NB4 (cell line): ENCODE data around the gene CWC25.

Experiments used
- DNase-seq: peaks from one replicate; pipeline ENCODE4 v3.0.0; 2010; ENCODE audit warnings: low read depth
- H3K4me3 ChIP-seq: one replicate; pipeline ENCODE4 v1.5.1; 2011; ENCODE audit warnings: mild to moderate bottlenecking, low read depth, low read length, moderate library complexity
- MYC ChIP-seq: IDR thresholded peaks from 2 replicates; pipeline ENCODE4 v1.6.1; 2011; ENCODE audit warnings: low read depth, low read length
- POLR2A ChIP-seq: IDR thresholded peaks from 2 replicates; pipeline ENCODE4 v1.6.1; 2011; ENCODE audit warnings: mild to moderate bottlenecking; ENCODE audit not compliant: insufficient read length; ENCODE audit errors: extremely low read depth
- TF ChIP-seq, protein P1 (sequence below): IDR thresholded peaks from one replicate; pipeline ENCODE4 v1.5.1; 2012; ENCODE audit warnings: low read depth, low read length
- TF ChIP-seq, protein P2 (sequence below): IDR thresholded peaks from 2 replicates; pipeline ENCODE4 v1.6.1; 2011; ENCODE audit warnings: low read depth, low read length

Gene CWC25

DNA sequence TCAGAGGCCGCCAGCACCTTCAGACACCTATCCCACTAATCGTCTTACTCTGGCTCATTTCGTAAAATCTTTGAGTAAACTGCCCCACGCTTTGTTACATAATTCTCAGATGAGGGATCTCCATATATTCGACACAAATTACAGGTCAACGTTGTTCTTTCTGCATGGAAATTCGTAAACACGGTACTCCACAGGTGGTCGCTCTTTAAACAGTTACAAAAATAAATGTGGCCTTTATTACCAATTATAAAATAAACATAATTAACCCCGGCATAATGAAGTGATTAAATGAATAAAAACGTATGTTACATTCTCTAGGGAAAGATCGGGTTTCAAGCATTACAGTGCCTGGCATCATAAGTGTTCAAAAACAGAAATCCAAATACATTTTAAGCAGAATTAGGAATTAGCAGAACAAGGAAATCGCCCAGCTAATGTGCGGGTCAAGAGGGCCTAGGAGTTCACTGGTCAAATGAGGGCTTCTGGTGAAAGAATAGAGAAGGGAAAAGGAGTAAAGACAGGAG is 24.8 kb downstream of the CWC25 start:
- DNase-seq = no peak
- TF ChIP-seq, protein P1, sequence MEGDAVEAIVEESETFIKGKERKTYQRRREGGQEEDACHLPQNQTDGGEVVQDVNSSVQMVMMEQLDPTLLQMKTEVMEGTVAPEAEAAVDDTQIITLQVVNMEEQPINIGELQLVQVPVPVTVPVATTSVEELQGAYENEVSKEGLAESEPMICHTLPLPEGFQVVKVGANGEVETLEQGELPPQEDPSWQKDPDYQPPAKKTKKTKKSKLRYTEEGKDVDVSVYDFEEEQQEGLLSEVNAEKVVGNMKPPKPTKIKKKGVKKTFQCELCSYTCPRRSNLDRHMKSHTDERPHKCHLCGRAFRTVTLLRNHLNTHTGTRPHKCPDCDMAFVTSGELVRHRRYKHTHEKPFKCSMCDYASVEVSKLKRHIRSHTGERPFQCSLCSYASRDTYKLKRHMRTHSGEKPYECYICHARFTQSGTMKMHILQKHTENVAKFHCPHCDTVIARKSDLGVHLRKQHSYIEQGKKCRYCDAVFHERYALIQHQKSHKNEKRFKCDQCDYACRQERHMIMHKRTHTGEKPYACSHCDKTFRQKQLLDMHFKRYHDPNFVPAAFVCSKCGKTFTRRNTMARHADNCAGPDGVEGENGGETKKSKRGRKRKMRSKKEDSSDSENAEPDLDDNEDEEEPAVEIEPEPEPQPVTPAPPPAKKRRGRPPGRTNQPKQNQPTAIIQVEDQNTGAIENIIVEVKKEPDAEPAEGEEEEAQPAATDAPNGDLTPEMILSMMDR = no peak
- TF ChIP-seq, protein P2, sequence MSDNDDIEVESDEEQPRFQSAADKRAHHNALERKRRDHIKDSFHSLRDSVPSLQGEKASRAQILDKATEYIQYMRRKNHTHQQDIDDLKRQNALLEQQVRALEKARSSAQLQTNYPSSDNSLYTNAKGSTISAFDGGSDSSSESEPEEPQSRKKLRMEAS = peak; percentile 0; the same call in 1 of the 2 replicates
- H3K4me3 ChIP-seq = peak overlapping the region; percentile 58

DNA sequence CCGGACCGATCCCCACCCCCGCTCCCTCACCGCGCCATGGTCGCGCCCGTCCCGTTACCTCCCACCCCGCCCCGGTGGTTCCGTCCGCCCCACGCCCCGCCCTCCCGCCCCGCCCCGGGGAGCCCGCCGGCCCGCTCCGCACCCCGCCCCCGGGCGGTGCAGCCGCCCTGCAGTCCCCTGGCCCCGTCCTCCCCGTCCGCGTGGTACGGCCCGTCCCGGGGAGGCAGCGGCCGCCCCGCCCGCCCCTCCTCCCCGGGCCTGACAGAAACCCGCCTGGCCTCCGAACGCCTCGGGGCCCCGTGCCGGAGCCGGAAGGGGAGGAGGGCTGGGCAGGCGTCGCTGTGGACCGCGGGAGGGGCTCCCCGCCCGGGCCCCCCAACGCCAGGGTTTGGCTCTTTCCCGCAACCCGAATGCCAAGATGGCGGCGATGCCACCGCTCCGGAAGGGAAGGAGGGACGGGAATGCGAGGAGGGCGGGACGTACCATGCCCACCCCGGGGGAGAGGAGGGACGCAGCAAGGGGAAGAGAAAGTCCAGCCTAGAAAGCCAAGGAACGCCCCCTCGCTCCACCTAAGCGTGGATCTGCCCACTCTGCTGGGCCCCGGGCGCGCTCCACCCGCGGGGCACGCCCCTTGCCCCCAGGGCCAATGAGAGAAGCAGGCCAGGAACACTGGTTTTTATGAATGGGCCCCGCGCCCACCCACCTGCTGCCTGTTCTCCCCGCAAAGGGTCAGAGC is 25.5 kb downstream of the CWC25 start, which contains the start of gene PIP4K2B:
PIP4K2B (minus strand) TSS at position 56 of the 736 bp plus-strand sequence. CDS start 132 bp downstream, outside the sequence.
- TF ChIP-seq, protein P2 = peak; percentile 50
- TF ChIP-seq, protein P1 = no peak
- TF ChIP-seq POLR2A (peak; percentile 38), MYC (peak; percentile 76)
- peak within 1 kb of the TSS; percentile 81 for H3K4me3 ChIP-seq
- peak; percentile 99 for DNase-seq

DNA sequence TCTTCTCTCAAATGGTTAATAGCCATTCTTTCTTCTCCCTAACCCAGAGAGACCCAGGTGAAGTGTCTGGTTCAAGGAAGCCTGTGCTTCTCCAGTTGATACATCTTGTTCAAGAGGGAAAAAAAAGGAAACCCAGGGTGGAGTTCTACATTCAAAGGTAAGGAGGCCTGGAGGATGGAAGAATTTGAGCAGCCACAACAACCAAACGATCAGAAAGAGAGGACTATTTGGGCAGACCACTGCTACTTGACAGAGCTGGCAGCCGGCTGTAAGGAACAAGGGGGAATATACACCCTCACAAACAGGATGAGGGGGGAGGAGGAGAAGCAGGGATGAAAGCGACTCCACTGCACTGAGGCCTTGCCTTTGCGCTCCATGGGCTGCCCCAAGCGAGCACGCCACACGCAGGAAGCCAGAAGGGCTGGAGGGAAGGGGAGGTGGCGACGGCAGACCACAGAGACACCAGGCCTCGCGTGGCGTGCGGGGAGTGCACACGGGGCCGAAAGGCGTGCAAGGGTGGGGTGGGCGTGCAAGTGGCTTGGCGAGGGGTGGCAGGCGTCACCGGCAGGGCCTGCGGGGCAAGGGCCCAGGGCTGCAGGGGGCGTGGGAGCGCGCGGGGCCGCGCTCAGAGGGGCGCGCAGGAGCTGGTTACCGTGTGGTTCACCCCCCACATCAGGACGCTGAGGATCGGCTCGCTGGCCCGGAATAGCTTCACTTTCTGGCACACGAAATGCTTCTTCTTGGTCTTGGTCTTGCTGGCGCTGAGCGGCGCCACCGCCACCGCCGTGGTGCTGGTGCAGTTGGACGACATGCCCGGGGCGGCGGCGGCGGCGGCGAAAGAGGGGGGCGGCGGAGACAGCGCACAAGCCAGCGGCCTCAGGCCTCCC is 26.3 kb downstream of the CWC25 start:
- TF ChIP-seq, protein P1 = no peak
- TF ChIP-seq POLR2A = no peak
- TF ChIP-seq, protein P2 = peak; percentile 29; the same call in 1 of the 2 replicates
- no peak; the same call in 1 of the 2 replicates for TF ChIP-seq MYC
- H3K4me3 ChIP-seq = peak overlapping the region; percentile 81
- DNase-seq = peak; percentile 74

DNA sequence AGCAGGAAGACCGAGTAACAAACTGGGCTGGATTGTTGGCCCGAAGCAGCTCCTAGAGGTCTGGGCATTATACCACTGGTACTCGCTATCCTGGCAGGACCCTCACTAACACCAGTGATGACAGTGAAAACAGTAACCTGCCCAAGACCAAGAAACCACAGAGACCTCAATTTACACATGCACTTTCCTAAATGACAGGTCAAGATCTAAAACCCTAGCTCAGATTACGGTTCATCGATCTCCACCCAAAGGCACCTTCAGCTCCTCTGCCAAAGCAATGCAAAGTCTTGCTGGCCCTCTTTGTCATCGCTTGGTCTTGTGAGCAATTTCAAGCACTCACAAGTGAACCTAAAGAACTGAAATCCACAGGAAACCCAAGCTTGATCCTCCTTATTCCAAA is 27.3 kb downstream of the CWC25 start:
- peak overlapping the region; percentile 81 for H3K4me3 ChIP-seq
- TF ChIP-seq POLR2A (no peak), MYC (no peak)
- TF ChIP-seq, protein P2 = no peak
- TF ChIP-seq, protein P1 = no peak
- DNase-seq = no peak

DNA sequence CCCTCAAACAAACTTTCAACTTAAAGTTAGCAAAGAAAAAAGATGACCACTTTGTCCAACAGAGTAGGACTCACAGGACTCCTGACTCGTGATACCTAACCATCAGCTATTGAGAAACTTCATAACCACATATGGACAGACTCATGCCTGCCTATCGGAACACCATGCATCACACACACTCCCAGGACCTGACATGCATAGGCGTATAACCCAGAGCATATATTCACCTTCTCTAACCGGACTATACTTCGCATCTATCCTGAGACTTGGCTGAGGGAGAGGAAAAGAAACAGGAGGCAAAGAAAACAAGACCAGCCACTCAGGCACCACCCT is 28.0 kb downstream of the CWC25 start:
- DNase-seq = peak; percentile 19
- TF ChIP-seq, protein P1 = no peak
- TF ChIP-seq POLR2A (no peak), MYC (no peak)
- TF ChIP-seq, protein P2 = no peak
- peak overlapping the region; percentile 81 for H3K4me3 ChIP-seq
